SK-N-SH treated with all-trans-retinoic acid at 6 μM for 48 hours (cell line): Measurements from ENCODE around the gene PCDHGA1.

Experiments
- ATAC-seq: fragments of 200-7000 bp; cut with Tn5 transposase; 3 replicates; pipeline ENCODE4 v1.9.1; 2020; ENCODE audit warnings: mild to moderate bottlenecking, moderate library complexity
- ARNTL ChIP-seq: fragments of 450-650 bp; formaldehyde crosslinking; IDR thresholded peaks from 2 replicates; pipeline ENCODE4 v1.5.0; 2020; ENCODE audit warnings: low read depth, mild to moderate bottlenecking, moderate library complexity, borderline replicate concordance
- BACH2 ChIP-seq: fragments of 250-450 bp; sonication (Bioruptor Pico); IDR thresholded peaks from 2 replicates; pipeline ENCODE4 v1.9.0; 2021; ENCODE audit warnings: mild to moderate bottlenecking, borderline replicate concordance
- CREB5 ChIP-seq: fragments of 250-450 bp; sonication (Bioruptor Pico); IDR thresholded peaks from 2 replicates; pipeline ENCODE4 v1.5.1; 2020; ENCODE audit warnings: low read depth, mild to moderate bottlenecking, moderate library complexity
- CSDC2 ChIP-seq: fragments of 250-450 bp; sonication (Bioruptor Pico); IDR thresholded peaks from 2 replicates; pipeline ENCODE4 v1.5.0; 2020; ENCODE audit warnings: mild to moderate bottlenecking, moderate library complexity
- CSRNP3 ChIP-seq: fragments of 250-450 bp; sonication (Bioruptor Pico); IDR thresholded peaks from 2 replicates; pipeline ENCODE4 v1.5.1; 2021; ENCODE audit warnings: mild to moderate bottlenecking, moderate library complexity
- ESRRG ChIP-seq: fragments of 250-450 bp; sonication (Bioruptor Pico); IDR thresholded peaks from 2 replicates; pipeline ENCODE4 v1.6.1; 2021; ENCODE audit warnings: mild to moderate bottlenecking
- GLIS3 ChIP-seq: fragments of 250-450 bp; sonication (Bioruptor Pico); IDR thresholded peaks from 2 replicates; pipeline ENCODE4 v1.5.0; 2020; ENCODE audit warnings: mild to moderate bottlenecking, moderate library complexity
- ISL1 ChIP-seq: fragments of 250-450 bp; sonication (Bioruptor Pico); IDR thresholded peaks from 2 replicates; pipeline ENCODE4 v2.1.2; 2022; ENCODE audit warnings: mild to moderate bottlenecking, moderate library complexity
- OSR1 ChIP-seq: fragments of 250-450 bp; sonication (Bioruptor Pico); IDR thresholded peaks from 2 replicates; pipeline ENCODE4 v1.8.0; 2022; ENCODE audit warnings: moderate library complexity, mild to moderate bottlenecking, inconsistent platforms
- PATZ1 ChIP-seq: fragments of 250-450 bp; sonication (Bioruptor Pico); IDR thresholded peaks from 2 replicates; pipeline ENCODE4 v1.8.0; 2020; ENCODE audit warnings: mild to moderate bottlenecking, moderate library complexity, borderline replicate concordance
- POU6F1 ChIP-seq: fragments of 250-450 bp; sonication (Bioruptor Pico); IDR thresholded peaks from 2 replicates; pipeline ENCODE4 v1.8.0; 2021; ENCODE audit warnings: low read depth, mild to moderate bottlenecking, moderate library complexity, borderline replicate concordance
- RARB ChIP-seq: fragments of 250-450 bp; sonication (Bioruptor Pico); IDR thresholded peaks from 2 replicates; pipeline ENCODE4 v1.8.0; 2021; ENCODE audit warnings: mild to moderate bottlenecking, moderate library complexity
- SNAI2 ChIP-seq: fragments of 250-450 bp; sonication (Bioruptor Pico); IDR thresholded peaks from 2 replicates; pipeline ENCODE4 v1.5.0; 2020; ENCODE audit warnings: mild to moderate bottlenecking, moderate library complexity
- TCF4 ChIP-seq: fragments of 250-450 bp; sonication (Bioruptor Pico); IDR thresholded peaks from 2 replicates; pipeline ENCODE4 v1.8.0; 2021; ENCODE audit warnings: mild to moderate bottlenecking, moderate library complexity, borderline replicate concordance
- TSHZ2 ChIP-seq: fragments of 250-450 bp; sonication (Bioruptor Pico); IDR thresholded peaks from 2 replicates; pipeline ENCODE4 v1.5.0; 2020; ENCODE audit warnings: mild to moderate bottlenecking, moderate library complexity
- ZC3H10 ChIP-seq: fragments of 250-450 bp; sonication (Bioruptor Pico); IDR thresholded peaks from 2 replicates; pipeline ENCODE4 v1.5.1; 2021; ENCODE audit warnings: mild to moderate bottlenecking, moderate library complexity
- ZFP3 ChIP-seq: fragments of 250-450 bp; sonication (Bioruptor Pico); IDR thresholded peaks from 2 replicates; pipeline ENCODE4 v1.5.0; 2020; ENCODE audit warnings: mild to moderate bottlenecking, moderate library complexity
- ZFP30 ChIP-seq: fragments of 450-650 bp; formaldehyde crosslinking; IDR thresholded peaks from 2 replicates; pipeline ENCODE4 v1.5.0; 2022; ENCODE audit warnings: mild to moderate bottlenecking, moderate library complexity
- ZNF70 ChIP-seq: fragments of 450-650 bp; formaldehyde crosslinking; IDR thresholded peaks from 2 replicates; pipeline ENCODE4 v1.5.0; 2020; ENCODE audit warnings: mild to moderate bottlenecking, moderate library complexity
- ZNF8 ChIP-seq: fragments of 450-650 bp; formaldehyde crosslinking; IDR thresholded peaks from 2 replicates; pipeline ENCODE4 v1.5.0; 2020; ENCODE audit warnings: mild to moderate bottlenecking, moderate library complexity

The PCDHGA1 gene

GRCh38 chr5:141322261-141322660, 8.1 kb upstream of the PCDHGA1 start:
- TF ChIP-seq TCF4, result no peak
- no peak for TF ChIP-seq ZC3H10 (CRISPR knock-in tag)
- no peak for TF ChIP-seq ESRRG (CRISPR knock-in tag)
- TF ChIP-seq TSHZ2 (CRISPR knock-in tag), result no peak
- no peak for TF ChIP-seq CSRNP3 (CRISPR knock-in tag)
- TF ChIP-seq GLIS3 (CRISPR knock-in tag), result no peak
- TF ChIP-seq ZNF8, result no peak
- TF ChIP-seq OSR1 (CRISPR knock-in tag), result no peak
- TF ChIP-seq ISL1, result no peak
- no peak for TF ChIP-seq ZFP30 (CRISPR knock-in tag)
- TF ChIP-seq ZFP3 (CRISPR knock-in tag), result no peak
- TF ChIP-seq POU6F1 (CRISPR knock-in tag), result no peak
- no peak for TF ChIP-seq ARNTL (CRISPR knock-in tag)
- no peak for TF ChIP-seq PATZ1 (CRISPR knock-in tag)
- TF ChIP-seq, all 23 proteins: peak for 0
- ATAC-seq, result no peak

- ATAC-seq, result peak; percentile 96
- TF ChIP-seq CSDC2 (no peak), RARB (no peak), OSR1 (CRISPR knock-in tag) (no peak), POU6F1 (CRISPR knock-in tag) (no peak), ZC3H10 (CRISPR knock-in tag) (no peak), CSRNP3 (CRISPR knock-in tag) (no peak), PATZ1 (CRISPR knock-in tag) (no peak), CREB5 (CRISPR knock-in tag) (no peak), GLIS3 (CRISPR knock-in tag) (no peak), ZFP30 (CRISPR knock-in tag) (no peak), TCF4 (no peak), ZNF70 (no peak), SNAI2 (CRISPR knock-in tag) (no peak), BACH2 (CRISPR knock-in tag) (no peak), TSHZ2 (CRISPR knock-in tag) (no peak), ZNF8 (no peak)
Observed at GRCh38 chr5:141326088-141326854, 4.0 kb upstream of the PCDHGA1 start.
